Fibroblast of pulmonary artery (primary cell): ENCODE results near the gene SRPK2.
A peak's percentile ranks its signal among the peaks of the same experiment; 100 is the strongest.

ENCODE experiments used
- DNase-seq: peaks from one replicate; pipeline ENCODE4 v3.0.0-alpha.2; 2010; ENCODE audit warnings: low read depth
- H3K4me3 ChIP-seq: replicated peaks from 2 replicates; pipeline ENCODE4 v1.5.1; 2011; ENCODE audit warnings: low read depth, mild to moderate bottlenecking, control low read depth, low read length, moderate library complexity
- TF ChIP-seq, protein P1 (sequence below): IDR thresholded peaks from 2 replicates; pipeline ENCODE4 v1.5.1; 2011; ENCODE audit warnings: mild to moderate bottlenecking, control low read depth, low read length, inconsistent platforms; ENCODE audit errors: missing control alignments

SRPK2 gene

DNA sequence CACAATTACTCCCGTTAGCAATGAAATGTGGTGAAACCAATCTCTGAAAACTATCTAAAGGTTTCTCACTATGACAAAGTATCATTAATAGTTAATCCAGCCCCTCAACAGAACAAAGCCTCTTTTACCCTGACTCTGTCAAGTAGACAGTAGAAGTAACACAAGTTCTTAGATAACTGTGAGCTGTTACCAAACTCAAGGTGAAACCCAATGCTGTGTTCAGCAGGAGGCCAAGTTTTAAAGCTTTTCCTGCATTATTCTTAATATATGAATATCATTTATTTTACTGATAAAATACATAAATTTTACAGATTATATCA, 109.1 kb downstream of the SRPK2 start:
- no peak for DNase-seq
- TF ChIP-seq, protein P1, sequence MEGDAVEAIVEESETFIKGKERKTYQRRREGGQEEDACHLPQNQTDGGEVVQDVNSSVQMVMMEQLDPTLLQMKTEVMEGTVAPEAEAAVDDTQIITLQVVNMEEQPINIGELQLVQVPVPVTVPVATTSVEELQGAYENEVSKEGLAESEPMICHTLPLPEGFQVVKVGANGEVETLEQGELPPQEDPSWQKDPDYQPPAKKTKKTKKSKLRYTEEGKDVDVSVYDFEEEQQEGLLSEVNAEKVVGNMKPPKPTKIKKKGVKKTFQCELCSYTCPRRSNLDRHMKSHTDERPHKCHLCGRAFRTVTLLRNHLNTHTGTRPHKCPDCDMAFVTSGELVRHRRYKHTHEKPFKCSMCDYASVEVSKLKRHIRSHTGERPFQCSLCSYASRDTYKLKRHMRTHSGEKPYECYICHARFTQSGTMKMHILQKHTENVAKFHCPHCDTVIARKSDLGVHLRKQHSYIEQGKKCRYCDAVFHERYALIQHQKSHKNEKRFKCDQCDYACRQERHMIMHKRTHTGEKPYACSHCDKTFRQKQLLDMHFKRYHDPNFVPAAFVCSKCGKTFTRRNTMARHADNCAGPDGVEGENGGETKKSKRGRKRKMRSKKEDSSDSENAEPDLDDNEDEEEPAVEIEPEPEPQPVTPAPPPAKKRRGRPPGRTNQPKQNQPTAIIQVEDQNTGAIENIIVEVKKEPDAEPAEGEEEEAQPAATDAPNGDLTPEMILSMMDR, result no peak
- no peak overlapping the region for H3K4me3 ChIP-seq

DNA sequence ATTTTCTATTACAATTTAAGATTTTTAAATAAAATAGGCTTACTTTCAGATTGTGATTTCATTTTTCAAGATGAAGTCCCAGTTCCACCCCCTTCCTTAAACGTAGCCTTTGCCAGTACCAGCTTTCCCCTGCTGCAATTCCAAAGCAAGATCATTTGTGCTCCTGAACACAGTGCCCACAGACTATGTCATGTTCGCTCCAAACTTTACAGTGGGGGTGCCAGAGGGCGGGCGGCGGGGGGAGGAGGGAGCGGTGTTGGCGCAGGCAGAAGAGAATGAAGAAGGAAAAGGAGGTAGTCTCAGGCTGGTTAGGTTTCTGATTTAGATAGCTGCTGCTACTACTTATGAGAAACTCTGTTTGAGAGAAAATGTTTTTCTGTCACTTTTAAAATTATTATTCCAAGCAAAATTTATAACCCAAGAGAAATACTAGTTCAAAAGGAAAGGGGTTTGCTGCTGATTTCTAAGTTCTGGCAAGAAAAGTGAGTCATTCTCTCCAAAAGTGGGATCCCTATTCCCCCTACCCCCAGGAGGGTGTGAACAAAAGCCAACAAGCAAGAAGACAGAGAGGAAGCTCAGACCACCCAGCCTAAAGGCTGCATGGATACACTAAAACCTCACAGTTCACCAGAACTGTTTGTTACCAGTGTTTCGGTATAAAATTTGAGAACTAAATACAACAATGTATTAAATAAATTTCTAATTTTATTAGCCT, 109.6 kb downstream of the SRPK2 start:
- no peak for DNase-seq
- H3K4me3 ChIP-seq, result no peak overlapping the region
- TF ChIP-seq, protein P1, result no peak

DNA sequence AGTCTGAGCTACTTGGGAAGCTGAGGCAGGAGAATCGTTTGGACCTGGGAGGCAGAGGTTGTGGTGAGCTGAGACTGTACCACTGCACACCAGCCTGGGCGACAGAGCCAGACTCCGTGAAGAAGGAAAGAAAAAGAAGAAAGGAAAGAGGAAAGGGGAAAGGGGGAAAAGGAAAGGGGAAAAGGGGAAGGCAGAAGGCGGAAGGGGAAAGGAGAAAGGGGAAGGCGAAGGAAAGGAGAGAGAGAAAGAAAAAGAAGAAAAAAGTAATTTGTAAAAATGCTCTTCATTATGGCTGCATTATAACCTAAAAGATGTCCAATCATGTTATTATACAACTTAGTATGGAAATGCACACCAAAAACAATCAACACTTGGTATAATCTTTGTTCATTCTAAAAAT, 110.2 kb downstream of the SRPK2 start:
- DNase-seq, result no peak
- TF ChIP-seq, protein P1, result no peak
- H3K4me3 ChIP-seq, result no peak overlapping the region

DNA sequence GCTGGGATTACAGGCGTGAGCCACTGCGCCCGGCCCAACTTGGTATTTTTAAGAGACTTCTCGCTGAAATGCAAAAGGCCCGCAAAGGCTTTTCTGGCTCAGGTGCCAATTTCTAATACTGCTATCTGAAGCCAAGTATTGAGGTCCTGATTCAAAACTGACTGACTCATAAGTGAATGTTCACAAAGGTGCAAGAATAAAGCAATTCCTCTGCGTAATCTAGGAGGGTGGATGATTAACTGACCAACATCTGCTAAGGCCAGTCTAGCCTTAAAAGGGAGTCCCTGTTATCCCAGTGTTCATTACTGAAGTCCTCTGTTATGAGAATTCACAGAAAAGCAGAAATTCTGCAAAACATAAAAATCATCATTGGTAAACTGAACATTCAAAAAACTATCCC, 111.4 kb downstream of the SRPK2 start:
- peak; percentile 56 for DNase-seq
- TF ChIP-seq, protein P1, result no peak
- no peak overlapping the region for H3K4me3 ChIP-seq

DNA sequence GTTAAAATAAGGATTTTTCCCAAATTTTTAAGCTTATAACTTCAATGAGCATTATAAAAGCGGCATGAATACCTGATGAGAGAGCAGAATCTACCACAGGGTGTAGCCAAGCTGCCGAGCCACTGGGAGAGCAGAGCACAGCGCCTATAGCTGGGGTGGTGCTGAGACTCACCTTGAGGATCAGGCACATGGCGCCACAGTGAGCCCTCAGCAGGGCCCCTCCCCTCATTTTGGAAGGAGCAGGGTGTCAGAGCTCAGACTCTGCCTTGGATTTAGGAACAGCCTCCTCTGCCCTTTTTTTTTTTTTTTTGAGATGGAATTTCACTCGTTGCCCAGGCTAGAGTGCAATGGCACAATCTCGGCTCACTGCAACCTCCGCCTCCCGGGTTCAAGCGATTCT, 118.6 kb downstream of the SRPK2 start:
- DNase-seq, result no peak
- TF ChIP-seq, protein P1, result no peak
- no peak overlapping the region for H3K4me3 ChIP-seq

DNA sequence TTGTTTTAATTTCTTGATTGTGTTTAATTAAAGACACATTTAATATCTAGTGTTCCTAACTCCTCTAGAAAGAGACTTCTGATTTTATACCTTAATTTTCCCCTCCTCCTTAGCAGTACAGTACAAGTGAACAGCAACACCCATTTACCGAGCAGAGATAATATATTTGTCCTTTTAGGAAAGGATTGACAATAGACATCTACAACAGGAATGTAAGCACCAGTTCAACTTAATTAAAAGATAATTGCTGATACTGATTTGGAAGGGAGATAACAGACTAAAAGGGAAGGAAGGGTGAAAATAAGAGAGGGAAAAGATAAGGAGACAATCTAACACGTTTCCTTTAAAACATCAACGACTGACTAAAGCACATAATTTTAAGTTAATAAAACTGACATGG, 119.3 kb downstream of the SRPK2 start:
- DNase-seq, result no peak
- TF ChIP-seq, protein P1, result no peak
- H3K4me3 ChIP-seq, result peak overlapping the region; percentile 61
